Stimulated activated CD8-positive, alpha-beta memory T cell treated with anti-CD3 and anti-CD28 coated beads, Interleukin-15, amount 100 ng/mL, for 1 hour (primary cell): ENCODE data around the gene SETD2.

ENCODE experiments used
- DNase-seq: peaks from one replicate; pipeline ENCODE4 v3.0.0-alpha.2; 2020; ENCODE audit warnings: low read depth

SETD2 gene

GRCh38 chr3:46998121-46998851 lies 165.6 kb downstream of the SETD2 start:
- peak; percentile 56 for DNase-seq

GRCh38 chr3:46997453-46998091 lies 166.3 kb downstream of the SETD2 start:
- DNase-seq = no peak

DNA sequence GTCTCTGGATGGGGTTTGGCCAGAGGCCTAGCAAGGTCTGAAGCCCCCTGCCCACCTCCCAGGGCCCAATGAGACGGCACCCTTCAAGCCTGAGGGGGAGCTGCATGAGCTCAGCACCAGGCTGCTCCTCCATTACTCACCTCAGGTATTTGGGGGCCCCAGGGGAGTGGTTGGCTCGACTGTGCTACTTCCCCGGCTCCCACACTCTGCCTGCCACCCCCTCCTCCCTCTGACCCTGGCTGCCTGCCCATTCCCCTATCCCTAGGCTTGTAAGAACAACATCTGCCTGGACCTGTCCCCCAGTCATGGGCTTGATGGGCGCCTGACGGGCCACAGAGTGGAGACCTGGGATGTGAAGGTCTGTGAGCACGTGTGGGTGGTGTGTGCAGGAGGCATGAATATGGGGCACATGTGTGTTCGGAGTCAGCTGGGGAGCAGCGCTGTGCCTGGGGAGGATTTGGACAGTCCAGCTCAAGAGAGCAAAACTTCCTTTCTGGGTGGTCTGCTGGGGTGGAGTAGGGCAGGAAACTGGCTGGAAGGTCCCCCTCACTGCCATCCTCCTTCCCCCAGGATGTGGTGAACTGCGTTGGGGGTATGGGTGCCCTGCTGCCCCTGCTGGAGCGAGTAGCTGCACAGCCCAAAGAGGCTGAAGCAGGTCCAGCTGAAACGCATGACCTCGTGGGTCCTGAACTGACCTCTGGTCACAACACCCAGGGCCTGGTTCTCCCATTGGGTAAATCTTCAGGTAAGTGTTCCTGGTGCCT lies 167.0 kb downstream of the SETD2 start:
- no peak for DNase-seq

DNA sequence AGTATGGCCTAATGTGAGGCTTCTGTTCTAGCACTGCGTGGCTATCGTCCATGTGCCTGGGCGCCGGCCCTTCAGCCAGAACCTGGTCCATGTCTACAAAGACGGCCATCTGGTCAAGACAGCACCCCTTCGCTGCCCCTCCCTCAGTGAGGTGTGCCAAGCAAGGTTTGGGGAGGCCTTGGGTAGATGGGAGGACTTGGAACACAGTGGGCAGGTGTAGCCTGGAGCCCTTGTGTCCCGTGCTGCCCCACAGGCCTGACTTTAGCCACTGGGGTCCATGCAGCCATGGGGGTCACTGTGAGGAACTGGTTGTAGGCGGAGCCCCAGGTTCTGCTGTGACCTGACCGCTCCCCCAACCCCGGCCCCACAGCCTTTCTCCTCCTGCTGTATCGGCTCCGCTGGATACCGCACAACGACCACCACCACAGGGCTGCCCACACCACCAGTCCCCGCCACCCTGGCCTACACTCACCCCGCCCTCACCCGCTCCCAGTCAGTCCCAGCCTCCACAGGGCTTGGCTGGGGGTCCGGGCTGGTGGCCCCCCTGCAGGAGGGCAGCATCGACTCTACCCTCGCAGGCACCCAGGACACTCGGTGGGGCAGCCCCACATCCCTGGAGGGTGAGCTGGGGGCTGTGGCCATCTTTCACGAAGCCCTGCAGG lies 167.9 kb downstream of the SETD2 start:
- DNase-seq = no peak

- no peak for DNase-seq
These were observed 168.8 kb downstream of the SETD2 start for GRCh38 chr3:46994801-46995731.

- DNase-seq = no peak
These were observed 169.9 kb downstream of the SETD2 start for GRCh38 chr3:46993986-46994385.

DNA sequence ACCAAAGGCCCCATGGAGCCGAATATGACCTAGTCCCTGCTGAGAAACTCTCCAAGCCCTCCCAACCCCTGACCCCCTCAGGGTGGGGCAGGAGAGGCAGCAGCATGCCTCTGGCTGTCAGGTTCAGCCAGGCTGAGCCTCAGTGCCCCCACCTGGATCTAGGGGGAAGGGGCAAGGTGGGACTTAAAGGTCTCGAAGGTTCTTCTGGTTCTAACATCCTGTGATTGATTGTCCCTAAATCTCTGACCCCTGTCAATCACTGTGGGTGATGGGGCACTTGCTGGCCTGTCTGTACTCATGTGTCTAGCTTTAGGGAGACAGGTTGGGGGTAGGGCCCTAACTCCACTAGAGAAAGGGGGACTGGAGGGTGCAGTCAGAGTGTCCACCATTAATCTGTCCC lies 170.6 kb downstream of the SETD2 start:
- DNase-seq = no peak

DNA sequence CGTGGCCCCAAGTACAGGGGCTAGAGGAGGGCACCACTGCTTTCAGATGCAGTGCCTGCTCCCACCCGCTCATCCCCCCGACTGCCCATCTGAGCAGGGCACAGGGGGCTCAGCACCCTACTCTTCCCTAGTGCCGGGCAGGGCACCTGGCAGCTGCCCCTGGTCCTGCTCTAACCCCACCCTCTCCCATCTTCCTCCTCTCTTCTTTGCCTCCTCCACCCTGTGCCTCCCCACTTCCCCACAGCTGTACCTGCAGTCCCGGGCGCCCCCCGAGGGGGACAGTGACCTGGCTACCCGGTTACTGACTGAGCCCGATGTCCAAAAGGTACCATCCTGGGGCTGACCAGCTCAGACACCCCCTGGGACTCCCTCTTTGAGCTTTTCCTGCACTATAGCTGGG lies 171.7 kb downstream of the SETD2 start:
- DNase-seq = no peak

GRCh38 chr3:46991406-46992165 lies 172.3 kb downstream of the SETD2 start:
- no peak for DNase-seq

DNA sequence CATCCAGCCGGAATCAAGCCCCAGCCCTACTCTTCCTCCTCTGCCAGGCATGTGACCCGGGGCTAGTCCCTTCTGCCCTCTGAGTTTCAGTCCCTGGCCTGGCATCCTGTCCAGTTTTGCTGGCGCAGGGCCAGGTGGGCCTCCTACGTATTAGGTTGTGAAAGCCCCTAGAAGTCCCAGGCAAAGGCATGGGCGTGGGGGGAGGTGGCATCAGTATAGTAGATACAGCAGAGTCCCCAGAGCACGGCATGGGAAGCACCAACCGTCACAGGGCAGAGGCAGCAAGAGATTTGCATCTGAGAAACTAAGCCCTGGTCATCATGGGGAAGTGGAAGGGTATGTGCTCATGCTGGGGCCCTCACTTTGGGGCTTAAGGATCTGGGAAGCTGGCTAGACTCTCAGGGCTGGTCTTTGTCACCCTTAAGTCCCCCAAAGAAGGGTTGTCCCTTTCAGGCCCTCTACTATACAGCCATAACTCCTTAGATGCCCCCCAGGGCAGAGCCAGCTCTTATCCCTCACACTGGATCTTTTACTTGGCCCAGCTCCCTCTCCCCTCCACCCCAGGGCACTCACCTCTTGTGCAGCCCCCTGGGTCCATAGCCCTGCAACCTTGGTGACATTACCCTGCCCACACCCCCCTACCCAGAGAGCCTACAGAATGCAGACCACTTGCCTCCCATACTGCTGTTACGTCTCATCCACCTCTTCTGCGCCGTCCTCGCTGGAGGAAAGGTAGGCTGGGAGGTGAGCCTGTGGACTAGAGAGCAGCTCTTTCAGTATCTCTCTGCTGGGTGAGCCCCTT lies 173.1 kb downstream of the SETD2 start:
- DNase-seq = no peak

DNA sequence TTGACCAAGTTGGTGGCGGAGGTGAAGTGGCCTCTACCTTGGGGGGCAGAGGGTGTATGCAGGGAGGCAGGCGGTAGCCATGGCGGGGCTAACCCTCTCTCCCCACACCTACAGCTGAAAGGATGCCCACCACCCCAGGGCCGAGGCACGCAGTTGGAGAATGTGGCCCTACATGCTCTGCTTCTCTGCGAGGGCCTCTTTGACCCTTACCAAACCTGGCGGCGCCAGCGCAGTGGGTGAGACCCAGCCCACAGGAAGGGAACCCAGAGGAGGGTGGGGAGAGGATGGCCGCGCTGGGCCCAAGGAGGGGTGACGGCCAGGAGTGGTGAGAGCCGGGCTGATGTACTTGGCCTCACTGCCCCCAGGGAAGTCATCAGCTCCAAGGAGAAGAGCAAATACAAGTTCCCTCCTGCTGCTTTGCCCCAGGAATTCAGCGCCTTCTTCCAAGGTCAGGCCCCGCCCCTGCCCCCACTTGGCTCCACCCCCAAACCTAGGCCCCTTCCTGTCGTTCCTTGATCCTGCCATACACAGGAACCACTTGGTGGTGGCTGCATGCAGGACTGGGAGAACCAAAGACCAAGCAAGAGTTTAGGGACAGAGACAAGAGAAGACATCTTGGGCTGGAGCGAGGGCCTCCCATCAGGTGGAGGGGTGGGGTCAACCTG lies 174.6 kb downstream of the SETD2 start:
- DNase-seq = no peak

GRCh38 chr3:46988616-46989015 lies 175.3 kb downstream of the SETD2 start:
- no peak for DNase-seq

DNA sequence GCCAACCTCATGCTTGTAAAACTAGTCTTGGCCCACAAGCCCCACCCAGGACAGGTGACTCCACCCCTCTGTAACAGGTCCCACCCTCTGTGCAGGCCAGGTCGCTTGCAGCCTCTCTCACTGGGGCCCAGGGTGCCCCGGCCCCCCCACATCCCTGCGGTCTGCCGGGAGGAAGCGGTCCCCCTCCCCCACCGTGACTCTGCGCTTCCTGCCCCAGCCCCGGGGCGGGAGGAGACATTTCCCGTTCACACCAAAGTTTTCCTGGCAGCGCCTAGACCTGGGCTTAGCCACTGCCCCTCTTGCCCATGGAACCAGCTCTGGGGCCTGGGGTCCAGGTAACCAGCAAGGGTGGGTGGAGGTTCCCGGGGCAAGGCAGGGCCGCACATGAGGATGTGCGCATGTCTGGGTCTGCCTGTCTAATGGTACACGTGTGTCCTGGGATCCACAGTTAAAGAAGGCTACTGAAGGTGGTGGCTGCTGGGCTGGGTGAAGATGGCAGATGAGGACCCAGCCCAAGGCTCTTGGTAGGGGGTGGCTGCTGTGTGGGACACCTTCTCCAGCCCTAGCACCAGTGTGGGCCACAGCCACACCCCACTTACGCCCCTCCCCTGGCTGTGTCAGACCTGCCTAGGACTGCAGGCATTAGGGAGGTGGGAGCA lies 176.0 kb downstream of the SETD2 start:
- peak; percentile 65 for DNase-seq

- no peak for DNase-seq
These were observed 176.6 kb downstream of the SETD2 start for GRCh38 chr3:46987319-46987742.

DNA sequence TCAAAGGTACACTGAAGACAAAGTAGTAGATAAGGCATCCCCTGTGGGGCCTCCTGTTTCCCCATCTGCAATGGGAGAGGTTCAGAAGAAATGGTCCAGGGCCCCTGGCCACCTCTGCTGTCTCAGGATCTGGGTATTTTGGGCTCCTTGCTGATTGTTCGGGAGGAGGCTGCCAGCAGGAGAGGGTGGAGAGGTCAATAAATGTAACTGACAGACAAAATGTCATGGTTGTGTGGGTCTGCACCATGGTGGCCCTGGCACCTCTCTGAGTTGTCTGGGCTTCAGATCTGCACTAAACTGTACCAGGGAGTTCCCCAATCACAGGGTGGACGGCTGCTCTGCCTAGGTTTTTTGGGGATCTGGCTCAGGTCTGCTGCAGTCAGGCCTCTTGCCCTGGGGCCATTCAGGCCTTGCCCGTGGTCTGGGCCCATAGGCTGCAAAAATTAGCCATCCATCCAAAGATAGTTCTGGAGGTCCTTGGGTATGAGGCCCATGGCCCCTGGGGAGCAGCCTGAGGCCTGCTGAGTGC lies 177.1 kb downstream of the SETD2 start:
- DNase-seq = no peak

DNA sequence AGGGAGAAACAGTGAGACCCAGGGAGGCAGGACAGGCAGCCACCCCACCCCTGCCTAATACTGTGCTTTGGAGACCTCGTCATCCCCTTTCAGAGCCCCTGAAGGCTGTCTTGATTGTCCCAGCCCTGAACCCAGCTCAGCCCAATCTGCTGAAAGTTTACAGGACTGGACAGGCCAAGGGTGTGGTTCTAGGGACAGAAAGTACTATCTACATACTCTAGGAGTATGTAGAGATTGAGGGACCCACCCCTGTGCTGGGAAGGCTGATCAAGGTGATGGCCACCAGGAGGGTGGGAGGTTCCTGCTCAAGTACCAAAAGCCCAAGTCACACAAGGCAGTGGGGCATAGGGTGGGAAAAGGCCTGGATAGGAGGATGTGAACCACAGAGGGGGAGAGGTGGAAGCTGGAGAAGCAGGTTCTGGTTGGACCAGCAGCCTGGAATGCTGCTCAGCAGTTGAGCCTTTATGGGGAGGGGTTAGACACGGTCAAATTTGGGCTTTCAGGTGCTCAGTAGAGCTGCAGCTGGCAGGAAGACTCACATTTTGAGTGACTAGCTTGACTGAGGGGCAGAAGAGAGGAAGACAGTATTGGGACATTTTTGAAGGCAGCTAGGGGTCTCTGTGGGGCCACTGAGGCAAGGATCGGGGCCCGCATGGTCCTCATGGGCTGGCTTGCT lies 177.7 kb downstream of the SETD2 start:
- no peak for DNase-seq

DNA sequence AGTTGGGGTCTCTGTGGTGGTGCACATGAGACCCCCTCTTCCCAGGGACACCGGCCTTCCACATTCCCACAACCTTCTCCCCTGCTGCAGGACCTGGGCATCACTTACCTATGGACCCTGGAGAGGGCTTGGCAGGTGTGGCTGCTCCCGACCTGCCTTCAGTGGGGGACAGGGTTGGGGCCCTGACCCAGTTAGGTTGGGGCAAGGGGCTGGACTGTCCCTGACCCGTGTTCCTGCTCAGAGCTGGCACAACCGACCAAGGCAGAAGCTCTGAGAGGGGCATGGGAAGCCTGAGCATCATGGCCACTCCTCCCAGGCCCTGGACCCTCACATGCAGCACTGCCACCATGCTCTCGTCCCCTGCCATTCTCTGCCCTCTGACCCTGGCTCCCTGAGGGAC lies 178.3 kb downstream of the SETD2 start:
- no peak for DNase-seq
